Caco-2 (cell line): Measurements from ENCODE around the gene EWSR1. TPM values are rescaled to one million over a fixed set of nuclear protein-coding genes. Genes with fewer than 3 reads are reported as not detected.
"Not testable (repeated sequence)": the region's sequence is repeated elsewhere in the genome, so short reads cannot be mapped to it uniquely, and the experiment has no call there.

Experiments
- BruUV-seq: library from RNA; stranded (reverse); fragments of 400-500 nt; replicated peaks from 2 replicates; lab custom pipeline; 2021; lab: Mats Ljungman, UMichigan
- CTCF ChIA-PET: fragments of 300-600 bp; sonication (Branson Sonifier 250); formaldehyde crosslinking; loops from one replicate; lab custom pipeline; 2022; ENCODE audit warnings: antibody characterized with exemption; lab: Charles Lee
- POLR2A ChIA-PET: fragments of 300-600 bp; sonication (Branson Sonifier 250); formaldehyde crosslinking; loops from one replicate; lab custom pipeline; 2022; ENCODE audit warnings: antibody characterized with exemption; lab: Charles Lee
- DNase-seq, 2 experiments: peaks; one replicate each; pipeline versions ENCODE4 v3.0.0 to v3.0.0-alpha.2; 2020 to 2022
- H3K27me3 ChIP-seq: replicated peaks from 2 replicates; pipeline ENCODE4 v1.6.0; 2011; ENCODE audit warnings: low read length; ENCODE audit not compliant: control insufficient read depth, insufficient read depth
- H3K36me3 ChIP-seq: 2 replicates; pipeline ENCODE4 v1.5.1; 2011; ENCODE audit warnings: low read length; ENCODE audit not compliant: control insufficient read depth, insufficient read depth
- H3K4me1 ChIP-seq: fragments of 250-450 bp; sonication (Bioruptor Pico); 2 replicates; pipeline ENCODE4 v1.5.1; 2020; ENCODE audit warnings: mild to moderate bottlenecking
- H3K4me3 ChIP-seq: 2 replicates; pipeline ENCODE4 v1.5.1; 2011; ENCODE audit warnings: low read depth, mild to moderate bottlenecking, control low read depth, low read length
- H3K9me3 ChIP-seq: fragments of 250-450 bp; sonication (Bioruptor Pico); 2 replicates; pipeline ENCODE4 v1.5.1; 2020; ENCODE audit warnings: mild to moderate bottlenecking, moderate library complexity
- H3K27ac Mint-ChIP-seq: one replicate; pipeline ENCODE4 v1.8.0; 2022; ENCODE audit warnings: mixed read lengths; ENCODE audit not compliant: unreplicated experiment
- H3K27me3 Mint-ChIP-seq: one replicate; pipeline ENCODE4 v1.8.0; 2022; ENCODE audit warnings: mixed read lengths; ENCODE audit not compliant: insufficient read depth, unreplicated experiment
- H3K36me3 Mint-ChIP-seq: one replicate; pipeline ENCODE4 v1.8.0; 2022; ENCODE audit warnings: mild to moderate bottlenecking, mixed read lengths; ENCODE audit not compliant: insufficient read depth, unreplicated experiment
- H3K4me1 Mint-ChIP-seq: one replicate; pipeline ENCODE4 v1.8.0; 2022; ENCODE audit warnings: low read depth, mixed read lengths; ENCODE audit not compliant: unreplicated experiment
- H3K4me3 Mint-ChIP-seq: one replicate; pipeline ENCODE4 v1.8.0; 2022; ENCODE audit warnings: mild to moderate bottlenecking, moderate library complexity, mixed read lengths; ENCODE audit not compliant: unreplicated experiment
- H3K9me3 Mint-ChIP-seq: one replicate; pipeline ENCODE4 v1.8.0; 2022; ENCODE audit warnings: mixed read lengths; ENCODE audit not compliant: unreplicated experiment
- intact Hi-C: fragments of 100-400 bp; cut with micrococcal nuclease; formaldehyde crosslinking; loops from one replicate; pipeline ENCODE4 v1.10.0; 2022; ENCODE audit not compliant: unreplicated experiment
- total RNA-seq: library from RNA; stranded (reverse); gene quantifications from 2 replicates; pipeline ENCODE4 v1.2.3, GENCODE V29; 2022
- TF ChIP-seq, protein P1 (sequence below), 2 experiments: fragments of 200-600 bp in 1 of 2; IDR thresholded peaks; 1 replicate in 1 of 2; 2 replicates in 1 of 2; pipeline versions ENCODE4 v1.5.1 to v1.8.0; 2011 to 2022; ENCODE audit warnings: antibody characterized with exemption in 1 of 2, control low read depth in 1 of 2, inconsistent platforms in 1 of 2, low read depth in 1 of 2, low read length in 1 of 2, mild to moderate bottlenecking in 1 of 2, moderate library complexity in 1 of 2; ENCODE audit not compliant: insufficient read depth in 1 of 2, severe bottlenecking in 1 of 2, unreplicated experiment in 1 of 2

Gene EWSR1
- total RNA-seq, 1 experiment from 2014 or later, result 358 TPM

- TF ChIP-seq, protein P1, sequence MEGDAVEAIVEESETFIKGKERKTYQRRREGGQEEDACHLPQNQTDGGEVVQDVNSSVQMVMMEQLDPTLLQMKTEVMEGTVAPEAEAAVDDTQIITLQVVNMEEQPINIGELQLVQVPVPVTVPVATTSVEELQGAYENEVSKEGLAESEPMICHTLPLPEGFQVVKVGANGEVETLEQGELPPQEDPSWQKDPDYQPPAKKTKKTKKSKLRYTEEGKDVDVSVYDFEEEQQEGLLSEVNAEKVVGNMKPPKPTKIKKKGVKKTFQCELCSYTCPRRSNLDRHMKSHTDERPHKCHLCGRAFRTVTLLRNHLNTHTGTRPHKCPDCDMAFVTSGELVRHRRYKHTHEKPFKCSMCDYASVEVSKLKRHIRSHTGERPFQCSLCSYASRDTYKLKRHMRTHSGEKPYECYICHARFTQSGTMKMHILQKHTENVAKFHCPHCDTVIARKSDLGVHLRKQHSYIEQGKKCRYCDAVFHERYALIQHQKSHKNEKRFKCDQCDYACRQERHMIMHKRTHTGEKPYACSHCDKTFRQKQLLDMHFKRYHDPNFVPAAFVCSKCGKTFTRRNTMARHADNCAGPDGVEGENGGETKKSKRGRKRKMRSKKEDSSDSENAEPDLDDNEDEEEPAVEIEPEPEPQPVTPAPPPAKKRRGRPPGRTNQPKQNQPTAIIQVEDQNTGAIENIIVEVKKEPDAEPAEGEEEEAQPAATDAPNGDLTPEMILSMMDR (IDR thresholded peaks at IDR 0.05; ENCODE audit: insufficient read depth in 1 of 2, low read depth in 1 of 2, low read length in 1 of 2, severe bottlenecking in 1 of 2, unreplicated experiment in 1 of 2), result no peak
- H3K27me3 ChIP-seq, result no peaks in the 10 kb centered on the region
- no peaks in the 10 kb centered on the region for H3K4me1 Mint-ChIP-seq
- no peak for DNase-seq
- no peaks in the 10 kb centered on the region for H3K9me3 ChIP-seq
- H3K4me3 ChIP-seq, result no peak overlapping the region
- H3K36me3 Mint-ChIP-seq, result no peaks in the 10 kb centered on the region
- no peak overlapping the region for H3K27ac Mint-ChIP-seq
- no peaks in the 10 kb centered on the region for H3K9me3 Mint-ChIP-seq
- intact Hi-C loops, result no loop called here
- ChIA-PET CTCF (no interaction called here), POLR2A (no interaction called here)
- H3K27me3 Mint-ChIP-seq, result no peaks in the 10 kb centered on the region
- H3K36me3 ChIP-seq, result no peaks in the 10 kb centered on the region
- BruUV-seq, result no TSS peak
- no peak overlapping the region for H3K4me3 Mint-ChIP-seq
- no peaks in the 10 kb centered on the region for H3K4me1 ChIP-seq
Measured at GRCh38 chr22:29231971-29232959, 35.8 kb upstream of the EWSR1 start.

DNA sequence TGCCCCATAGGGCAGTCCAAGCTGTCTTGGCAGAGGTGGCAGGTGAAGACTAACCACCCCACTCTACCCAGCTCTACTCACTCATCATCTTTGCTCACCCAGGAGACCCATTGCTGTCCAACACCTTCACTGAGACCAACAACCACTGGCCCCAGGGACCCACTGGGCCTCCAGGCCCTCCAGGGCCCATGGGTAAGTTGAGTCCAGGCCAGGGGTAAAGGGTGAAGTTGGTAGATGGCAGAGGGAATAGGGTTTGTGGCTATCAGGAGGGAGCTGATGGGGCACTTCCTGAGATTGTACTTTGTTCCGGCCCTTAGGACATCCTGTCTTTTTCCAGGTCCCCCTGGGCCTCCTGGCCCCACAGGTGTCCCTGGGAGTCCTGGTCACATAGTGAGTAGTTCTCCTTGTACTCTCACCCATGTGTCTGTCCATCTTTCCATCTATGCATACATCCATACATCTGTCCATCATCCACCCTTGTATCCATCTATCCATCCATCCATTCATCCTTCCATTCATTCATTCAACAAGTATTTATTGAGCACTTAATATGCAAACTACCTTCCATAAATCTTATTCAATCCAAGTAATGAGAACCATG lies 34.7 kb upstream of the EWSR1 start:
- H3K36me3 Mint-ChIP-seq, result no peaks in the 10 kb centered on the region
- intact Hi-C loops, result no loop called here
- no peak overlapping the region for H3K27ac Mint-ChIP-seq
- no peaks in the 10 kb centered on the region for H3K27me3 Mint-ChIP-seq
- H3K4me3 ChIP-seq, result no peak overlapping the region
- peaks cover under 1% of the 10 kb centered on the region for H3K9me3 Mint-ChIP-seq
- no peaks in the 10 kb centered on the region for H3K4me1 Mint-ChIP-seq
- TF ChIP-seq, protein P1 (IDR thresholded peaks at IDR 0.05; ENCODE audit: insufficient read depth in 1 of 2, low read depth in 1 of 2, low read length in 1 of 2, severe bottlenecking in 1 of 2, unreplicated experiment in 1 of 2), result no peak
- no peak overlapping the region for H3K4me3 Mint-ChIP-seq
- ChIA-PET POLR2A (no interaction called here), CTCF (no interaction called here)
- no peaks in the 10 kb centered on the region for H3K4me1 ChIP-seq
- H3K9me3 ChIP-seq, result no peaks in the 10 kb centered on the region
- no peaks in the 10 kb centered on the region for H3K36me3 ChIP-seq
- DNase-seq, result no peak
- H3K27me3 ChIP-seq, result no peaks in the 10 kb centered on the region
- no TSS peak for BruUV-seq

- H3K9me3 ChIP-seq, POLR2A ChIA-PET, DNase-seq, BruUV-seq, H3K4me1 ChIP-seq, H3K27me3 Mint-ChIP-seq, H3K36me3 ChIP-seq, H3K36me3 Mint-ChIP-seq, H3K4me3 ChIP-seq, H3K27me3 ChIP-seq, H3K4me3 Mint-ChIP-seq, H3K27ac Mint-ChIP-seq, H3K4me1 Mint-ChIP-seq: not testable (repeated sequence)
- CTCF ChIA-PET, result interaction anchor here (0.6 to 1.0 kb wide), 2 partner anchors 165 to 1796 kb away, joined by 3 read pairs; no protein-coding TSS in a partner anchor
- peaks cover 39% of the 10 kb centered on the region for H3K9me3 Mint-ChIP-seq
- intact Hi-C loops, result loop anchor here (10.0 kb wide), 2 partner anchors 386 to 636 kb away; no protein-coding TSS in a partner anchor
Measured at GRCh38 chr22:29240481-29240880, 27.6 kb upstream of the EWSR1 start.
